NB4 (cell line): Measurements from ENCODE around the gene DLGAP3.

Experiments used
- DNase-seq: peaks from one replicate; pipeline ENCODE4 v3.0.0; 2010; ENCODE audit warnings: low read depth
- H3K4me3 ChIP-seq: one replicate; pipeline ENCODE4 v1.5.1; 2011; ENCODE audit warnings: mild to moderate bottlenecking, low read depth, low read length, moderate library complexity
- CTCF ChIP-seq: IDR thresholded peaks from one replicate; pipeline ENCODE4 v1.5.1; 2012; ENCODE audit warnings: low read depth, low read length
- MAX ChIP-seq: IDR thresholded peaks from 2 replicates; pipeline ENCODE4 v1.6.1; 2011; ENCODE audit warnings: low read depth, low read length
- MYC ChIP-seq: IDR thresholded peaks from 2 replicates; pipeline ENCODE4 v1.6.1; 2011; ENCODE audit warnings: low read depth, low read length
- POLR2A ChIP-seq: IDR thresholded peaks from 2 replicates; pipeline ENCODE4 v1.6.1; 2011; ENCODE audit warnings: mild to moderate bottlenecking; ENCODE audit not compliant: insufficient read length; ENCODE audit errors: extremely low read depth

Gene DLGAP3

GRCh38 chr1:34916104-34916503 lies 13.3 kb downstream of the DLGAP3 start:
- no peak for DNase-seq
- TF ChIP-seq MYC (no peak), MAX (no peak), POLR2A (no peak), CTCF (no peak)
- no peak overlapping the region for H3K4me3 ChIP-seq

- TF ChIP-seq CTCF: no peak
- TF ChIP-seq POLR2A: no peak
- TF ChIP-seq MYC: no peak
- no peak for TF ChIP-seq MAX
- DNase-seq: no peak
- H3K4me3 ChIP-seq: no peak overlapping the region
Observed at GRCh38 chr1:34915521-34915920, 13.9 kb downstream of the DLGAP3 start.

GRCh38 chr1:34914958-34915357 lies 14.5 kb downstream of the DLGAP3 start:
- DNase-seq: no peak
- TF ChIP-seq MYC: no peak
- no peak for TF ChIP-seq MAX
- TF ChIP-seq POLR2A: no peak
- no peak for TF ChIP-seq CTCF

GRCh38 chr1:34911465-34911864 lies 18.0 kb downstream of the DLGAP3 start:
- DNase-seq: no peak
- TF ChIP-seq MAX: no peak
- TF ChIP-seq POLR2A: no peak
- no peak for TF ChIP-seq CTCF
- TF ChIP-seq MYC: no peak
- no peak overlapping the region for H3K4me3 ChIP-seq

More at GRCh38 chr1:34914958-34915357, 14.5 kb downstream of the DLGAP3 start:
- H3K4me3 ChIP-seq: no peak overlapping the region

GRCh38 chr1:34910425-34910824 lies 19.0 kb downstream of the DLGAP3 start:
- no peak for DNase-seq
- no peak for TF ChIP-seq MAX
- no peak overlapping the region for H3K4me3 ChIP-seq

- no peak for DNase-seq
- TF ChIP-seq MAX: no peak
- no peak for TF ChIP-seq MYC
- no peak for TF ChIP-seq CTCF
- no peak for TF ChIP-seq POLR2A
- no peak overlapping the region for H3K4me3 ChIP-seq
Observed at GRCh38 chr1:34908369-34908768, 21.1 kb downstream of the DLGAP3 start.
